Keratinocyte (primary cell): ENCODE results near the gene TPK1.

ENCODE experiments used
- CTCF ChIP-seq, 3 experiments: IDR thresholded peaks in 1 of 3; conservative IDR thresholded peaks in 1 of 3; optimal IDR thresholded peaks in 1 of 3; 2 replicates in 2 of 3; 3 replicates in 1 of 3; pipeline versions ENCODE3 to v1.5.1; 2011; ENCODE audit warnings: low read length in 3 of 3, mild to moderate bottlenecking in 3 of 3, moderate library complexity in 2 of 3, control low read depth in 1 of 3, inconsistent platforms in 1 of 3; ENCODE audit not compliant: insufficient read depth in 2 of 3; ENCODE audit errors: extremely low read depth in 1 of 3
- EZH2 ChIP-seq: IDR thresholded peaks from one replicate; pipeline ENCODE4 v1.6.1; 2012; ENCODE audit warnings: inconsistent platforms, mild to moderate bottlenecking, low read length, moderate library complexity

GRCh38 chr7:144545330-144545729, 290.5 kb downstream of the TPK1 start:
- no peak for TF ChIP-seq CTCF (optimal IDR thresholded peaks at IDR 0.05 in 1 of 3, IDR thresholded peaks at IDR 0.05 in 1 of 3, conservative IDR thresholded peaks at IDR 0.05 in 1 of 3; ENCODE audit: extremely low read depth in 1 of 3, insufficient read depth in 2 of 3, low read length in 3 of 3)
- TF ChIP-seq EZH2: no peak
